ENCODE data around the gene MRLN.
"Not testable (repeated sequence)": the region's sequence is repeated elsewhere in the genome, so short reads cannot be mapped to it uniquely, and the experiment has no call there.

The MRLN gene

GRCh38 chr10:59753267-59753666, at the start of gene MRLN:
MRLN (minus strand) TSS chr10:59753455.
- no peak for TF ChIP-seq CTCF (IDR thresholded peaks at IDR 0.05; ENCODE audit: low read depth, low read length, missing control alignments)
- no peak within 1 kb of the TSS for H3K4me3 ChIP-seq (replicated peaks; ENCODE audit: low read depth, low read length)
- DNase-seq (ENCODE audit: extremely low read depth, low read depth), result no peak

DNA sequence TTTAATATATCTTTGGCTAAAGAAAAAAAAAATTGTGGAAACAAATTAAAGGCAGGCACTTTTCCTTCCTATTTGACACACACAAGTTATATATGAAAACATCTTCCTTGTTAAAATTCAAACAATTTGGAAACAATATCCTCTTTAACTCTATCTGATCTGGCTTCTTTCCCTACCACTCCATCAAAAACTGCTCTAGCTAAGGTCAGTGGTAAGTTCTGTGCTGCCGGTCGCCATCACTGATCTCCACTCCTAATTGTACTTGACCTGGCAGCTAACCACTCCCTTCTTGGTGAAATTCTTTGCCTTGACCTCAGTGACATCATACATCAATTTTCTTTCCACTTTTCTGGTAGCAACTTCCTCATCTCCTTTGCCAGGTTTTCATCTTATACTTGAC, 47.9 kb upstream of the MRLN start:
- DNase-seq (ENCODE audit: extremely low read depth, low read depth), result no peak
- TF ChIP-seq CTCF (IDR thresholded peaks at IDR 0.05; ENCODE audit: low read depth, low read length, missing control alignments), result no peak
- no peak overlapping the region for H3K4me3 ChIP-seq (replicated peaks; ENCODE audit: low read depth, low read length)

DNA sequence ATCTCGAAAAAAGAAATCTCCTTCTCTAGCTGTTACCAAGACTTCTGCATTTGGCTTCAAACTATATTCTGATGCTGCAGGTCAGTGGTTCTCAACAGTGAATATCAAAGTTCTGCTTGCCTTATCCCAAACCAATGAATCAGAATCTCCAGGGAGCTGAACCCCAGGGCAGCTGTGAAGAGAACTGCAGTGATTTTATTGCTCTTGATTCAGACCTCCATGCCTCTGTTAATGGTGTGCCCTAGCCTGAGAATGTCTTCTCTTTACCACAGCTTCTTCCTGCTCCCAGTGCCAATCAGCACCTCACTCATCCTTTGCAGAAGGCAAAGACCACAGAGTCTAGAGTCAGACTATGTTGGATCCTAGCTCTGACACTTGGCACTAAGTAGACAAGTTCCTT, 46.2 kb upstream of the MRLN start:
- no peak for TF ChIP-seq CTCF (IDR thresholded peaks at IDR 0.05; ENCODE audit: low read depth, low read length, missing control alignments)
- no peak overlapping the region for H3K4me3 ChIP-seq (replicated peaks; ENCODE audit: low read depth, low read length)
- DNase-seq (ENCODE audit: extremely low read depth, low read depth), result no peak

DNA sequence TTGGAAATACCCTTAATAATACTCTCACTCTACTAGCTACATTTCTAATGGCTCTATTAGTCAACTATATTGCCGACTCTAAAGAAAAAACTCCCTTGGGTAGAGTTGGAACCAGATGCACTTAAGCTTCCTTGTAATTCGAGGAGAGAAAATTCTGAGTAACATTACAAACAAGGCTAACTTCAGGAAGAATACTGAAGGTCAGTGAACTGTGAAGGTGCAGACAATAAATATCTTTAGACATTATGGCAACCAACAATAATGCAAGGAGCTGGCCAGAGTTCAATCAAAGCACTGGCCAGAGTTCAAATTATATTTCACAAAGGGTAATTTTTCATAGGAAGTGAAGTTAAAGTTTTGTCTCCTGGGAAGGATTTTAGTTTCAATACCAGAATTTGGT, 40.7 kb upstream of the MRLN start:
- TF ChIP-seq CTCF (IDR thresholded peaks at IDR 0.05; ENCODE audit: low read depth, low read length, missing control alignments), result no peak

DNA sequence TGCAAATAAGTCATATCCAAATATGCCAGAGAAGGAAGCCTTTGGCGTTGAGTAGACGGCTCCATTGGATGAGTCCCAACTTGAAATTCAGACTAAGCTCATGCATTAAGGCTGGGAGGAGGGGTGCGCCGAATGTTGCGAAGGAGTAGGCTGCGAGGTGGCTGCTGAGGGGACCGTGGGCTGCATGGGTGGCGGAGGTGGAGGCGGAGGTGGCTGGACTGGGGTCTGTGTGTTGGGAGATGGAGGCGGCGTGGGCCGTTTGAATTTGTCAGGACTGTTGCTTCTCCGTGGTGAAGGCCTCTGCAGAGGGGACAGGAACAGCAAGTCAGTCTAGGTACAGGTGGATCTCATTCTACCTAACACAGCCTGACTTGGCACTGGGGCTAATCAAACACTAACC, 39.6 kb upstream of the MRLN start:
- H3K4me3 ChIP-seq (replicated peaks; ENCODE audit: low read depth, low read length), result no peak overlapping the region
- no peak for TF ChIP-seq CTCF (IDR thresholded peaks at IDR 0.05; ENCODE audit: low read depth, low read length, missing control alignments)
- DNase-seq (ENCODE audit: extremely low read depth, low read depth), result no peak

More for the DNA sequence above, 40.7 kb upstream of the MRLN start:
- DNase-seq (ENCODE audit: extremely low read depth, low read depth), result no peak
- H3K4me3 ChIP-seq (replicated peaks; ENCODE audit: low read depth, low read length), result no peak overlapping the region

- TF ChIP-seq CTCF (IDR thresholded peaks at IDR 0.05; ENCODE audit: low read depth, low read length, missing control alignments), result no peak
- no peak for DNase-seq (ENCODE audit: extremely low read depth, low read depth)
- no peak overlapping the region for H3K4me3 ChIP-seq (replicated peaks; ENCODE audit: low read depth, low read length)
These were observed 38.3 kb upstream of the MRLN start for GRCh38 chr10:59791601-59792000.

DNA sequence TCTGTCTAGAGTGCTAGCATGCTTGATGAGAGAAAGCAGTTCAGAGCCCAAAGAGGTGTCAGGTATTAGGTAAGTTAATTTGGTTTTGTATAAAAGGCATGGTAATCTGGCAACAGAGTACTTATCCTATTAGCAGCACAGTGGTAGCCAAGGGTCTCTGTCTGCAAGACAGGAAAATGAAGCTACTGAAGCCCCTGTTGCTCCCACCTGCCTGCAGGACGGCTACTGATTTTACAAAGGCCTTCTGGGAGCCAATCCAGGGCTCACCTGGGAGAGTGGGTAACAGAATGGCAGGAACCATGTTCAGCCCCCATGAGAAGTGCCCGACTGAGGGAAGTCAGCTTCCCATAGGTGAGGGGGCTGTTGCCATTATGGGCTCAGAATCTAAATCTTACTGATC, 36.8 kb upstream of the MRLN start:
- not testable (repeated sequence) for H3K4me3 ChIP-seq (replicated peaks; ENCODE audit: low read depth, low read length); DNase-seq (ENCODE audit: extremely low read depth, low read depth)

- not testable (repeated sequence) for H3K4me3 ChIP-seq (replicated peaks; ENCODE audit: low read depth, low read length); DNase-seq (ENCODE audit: extremely low read depth, low read depth)
These were observed 35.7 kb upstream of the MRLN start for GRCh38 chr10:59788914-59789313.

- DNase-seq (ENCODE audit: extremely low read depth, low read depth); H3K4me3 ChIP-seq (replicated peaks; ENCODE audit: low read depth, low read length): not testable (repeated sequence)
These were observed 33.8 kb upstream of the MRLN start for GRCh38 chr10:59787032-59787431.

- DNase-seq (ENCODE audit: extremely low read depth, low read depth); H3K4me3 ChIP-seq (replicated peaks; ENCODE audit: low read depth, low read length): not testable (repeated sequence)
These were observed 32.2 kb upstream of the MRLN start for GRCh38 chr10:59785476-59785875.
